NOMO-1 (cell line): ENCODE measurements around the gene GPX7.
A peak's percentile ranks its signal among the peaks of the same experiment; 100 is the strongest.

ENCODE experiments used
- DNase-seq, 2 experiments: peaks; one replicate each; lab custom pipeline; 2025; ENCODE audit not compliant: unreplicated experiment in 2 of 2; lab: John Stamatoyannopoulos, UW

GPX7 gene

DNA sequence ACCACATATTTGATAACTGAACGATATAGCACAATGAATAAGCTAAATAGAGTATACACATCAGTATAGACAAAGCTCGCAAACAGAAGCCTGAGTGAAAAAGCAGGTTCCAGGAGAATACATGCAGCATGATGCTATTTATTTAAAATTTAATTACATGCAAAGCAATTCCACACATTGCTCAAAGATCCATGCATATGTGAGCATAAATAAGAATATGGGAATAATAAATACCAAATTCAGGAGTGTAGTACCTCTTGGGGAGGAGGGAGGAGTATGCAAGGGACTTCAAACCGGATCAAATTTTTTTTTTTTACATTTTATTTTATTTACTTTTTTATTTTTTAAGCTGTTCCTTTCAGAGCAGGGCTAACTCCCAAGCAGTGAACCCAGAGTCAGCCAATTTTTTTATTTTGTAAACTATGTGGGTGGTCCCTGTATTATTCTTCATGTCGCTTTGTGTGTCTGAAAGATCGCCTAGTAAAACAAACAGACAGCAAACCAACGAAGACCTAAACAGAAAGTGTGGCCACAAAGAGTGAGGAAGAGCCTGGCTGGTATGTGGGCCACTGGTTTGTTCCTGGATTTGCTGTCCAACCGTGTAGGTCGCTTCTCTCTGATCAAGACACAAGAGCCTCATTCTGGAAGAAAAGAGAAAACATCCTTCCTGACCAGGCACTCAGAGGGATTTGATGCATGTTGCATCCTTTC lies 26.6 kb downstream of the GPX7 start:
- DNase-seq, result no peak

GRCh38 chr1:52629325-52629643 lies 27.1 kb downstream of the GPX7 start:
- DNase-seq, result no peak

DNA sequence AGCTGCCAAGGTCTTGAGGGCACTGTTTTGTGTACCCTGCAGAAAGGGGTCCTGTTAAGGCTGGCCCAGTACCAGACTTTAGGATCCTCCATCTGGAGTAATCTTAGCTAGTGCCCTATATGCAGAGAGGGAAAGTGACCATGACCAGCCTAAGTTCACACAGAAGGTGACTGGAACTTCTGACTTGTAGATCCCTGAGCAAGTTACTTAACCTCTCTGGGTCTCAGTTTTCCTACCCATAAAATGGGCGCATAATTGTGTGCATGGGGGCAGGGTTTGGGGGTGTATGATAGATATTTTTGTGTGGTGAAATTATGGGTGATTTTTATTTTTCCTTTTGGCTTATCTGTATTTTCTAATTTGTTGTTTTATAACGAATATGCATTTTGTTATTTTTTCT lies 27.5 kb downstream of the GPX7 start:
- no peak for DNase-seq

DNA sequence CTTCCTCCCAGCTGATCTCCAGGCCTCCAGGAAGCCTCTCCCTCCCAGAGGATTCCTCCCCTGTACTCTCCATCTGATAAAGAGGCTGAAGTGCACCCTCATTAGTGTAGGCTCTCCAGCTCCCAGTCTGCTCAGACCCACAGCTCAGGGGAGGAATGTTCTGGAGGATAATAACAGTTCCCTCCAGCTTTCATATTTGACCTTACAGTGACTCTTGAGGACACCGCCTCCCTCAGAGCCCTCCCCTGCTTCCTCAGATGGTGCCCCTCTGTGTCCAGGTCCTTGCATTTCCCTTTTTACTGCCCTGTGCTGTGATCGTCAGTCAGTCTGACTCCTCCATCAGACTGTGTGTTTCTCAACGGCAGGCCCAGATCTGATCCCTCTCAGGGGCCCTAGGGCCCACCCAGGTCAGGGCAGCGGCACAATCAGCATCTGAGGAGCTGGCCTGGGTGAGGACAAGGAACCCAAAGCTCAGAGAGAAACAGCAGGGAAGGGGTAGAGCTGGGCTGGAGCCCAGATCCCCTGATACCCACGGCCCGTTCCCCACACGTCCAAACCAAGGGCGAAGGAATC lies 29.7 kb downstream of the GPX7 start:
- DNase-seq, result peak; percentile 72 to 79

- DNase-seq, result peak; percentile 35 to 42
Observed at GRCh38 chr1:52632732-52633290, 30.6 kb downstream of the GPX7 start, which contains the start of gene SHISAL2A. SHISAL2A (plus strand) TSS chr1:52633168; CDS start chr1:52633494, 326 bp downstream.

GRCh38 chr1:52633291-52633754 lies 31.2 kb downstream of the GPX7 start:
- peak; percentile 21 to 44 for DNase-seq

GRCh38 chr1:52634111-52634510 lies 31.9 kb downstream of the GPX7 start:
- DNase-seq, result peak in 1 of 2 experiments; percentile 4

DNA sequence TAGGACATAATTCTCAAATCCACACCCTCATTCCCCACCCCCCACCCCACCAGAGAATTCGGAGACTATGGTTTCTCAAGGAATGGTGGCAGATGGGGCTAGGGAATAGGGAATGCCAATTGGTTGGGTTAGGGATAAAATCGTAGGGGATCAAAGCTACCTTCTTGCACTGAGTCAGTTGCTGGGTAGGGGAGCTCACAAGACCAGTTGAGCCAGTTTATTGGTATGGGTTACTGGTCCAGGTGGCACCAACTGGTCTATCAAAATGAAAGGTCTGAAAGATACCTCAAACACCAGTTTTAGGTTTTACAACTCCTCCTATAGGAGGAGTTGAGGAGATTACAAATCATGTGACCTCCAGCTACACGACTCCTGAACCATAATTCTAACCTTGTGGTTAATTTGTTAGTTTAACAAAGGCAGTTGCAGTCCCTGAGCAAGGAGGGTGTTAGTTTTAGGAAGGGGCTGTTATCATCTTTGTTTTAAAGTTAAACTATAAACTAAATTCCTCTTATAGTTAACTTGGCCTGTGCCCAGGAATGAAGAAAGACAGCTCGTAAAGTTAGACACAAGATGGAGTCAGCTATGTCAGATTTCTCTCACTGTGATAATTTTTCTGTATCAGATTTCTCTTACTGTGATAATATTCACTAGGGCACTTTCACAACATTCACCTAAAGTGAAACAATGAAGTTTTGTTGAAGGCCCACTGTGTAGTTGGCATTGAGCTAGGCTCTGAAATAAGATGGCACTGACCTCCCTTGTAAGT lies 33.3 kb downstream of the GPX7 start:
- DNase-seq, result peak; percentile 13 to 21

GRCh38 chr1:52636721-52637695 lies 34.8 kb downstream of the GPX7 start:
- DNase-seq, result peak; percentile 93 to 97

DNA sequence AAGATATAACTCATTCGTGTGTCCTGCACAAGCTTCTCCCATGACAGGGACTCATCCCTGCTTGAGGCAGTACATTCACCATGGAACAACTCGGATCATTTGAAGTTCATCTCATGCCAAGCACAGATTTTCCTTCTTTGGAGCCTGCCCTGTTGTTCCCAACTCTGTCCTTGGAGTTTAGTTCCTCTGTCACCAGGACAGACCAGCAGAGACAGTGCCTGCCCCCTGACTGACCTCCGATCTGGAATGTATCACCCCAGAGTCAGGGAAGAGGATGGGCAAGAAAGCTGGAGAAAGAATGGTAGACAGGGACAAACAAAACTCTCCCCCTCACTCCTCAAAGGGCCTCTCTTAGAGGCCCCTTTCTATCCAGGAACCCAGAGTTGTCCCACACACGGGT lies 35.8 kb downstream of the GPX7 start:
- no peak for DNase-seq

- DNase-seq, result no peak
Observed at GRCh38 chr1:52640697-52641096, 38.5 kb downstream of the GPX7 start.

GRCh38 chr1:52641307-52641706 lies 39.1 kb downstream of the GPX7 start:
- peak in 1 of 2 experiments; percentile 10 for DNase-seq

- DNase-seq, result no peak
Observed at GRCh38 chr1:52645261-52645660, 43.1 kb downstream of the GPX7 start.

GRCh38 chr1:52651904-52652303 lies 49.7 kb downstream of the GPX7 start:
- no peak for DNase-seq

GRCh38 chr1:52653207-52653849 lies 51.2 kb downstream of the GPX7 start:
- no peak for DNase-seq

DNA sequence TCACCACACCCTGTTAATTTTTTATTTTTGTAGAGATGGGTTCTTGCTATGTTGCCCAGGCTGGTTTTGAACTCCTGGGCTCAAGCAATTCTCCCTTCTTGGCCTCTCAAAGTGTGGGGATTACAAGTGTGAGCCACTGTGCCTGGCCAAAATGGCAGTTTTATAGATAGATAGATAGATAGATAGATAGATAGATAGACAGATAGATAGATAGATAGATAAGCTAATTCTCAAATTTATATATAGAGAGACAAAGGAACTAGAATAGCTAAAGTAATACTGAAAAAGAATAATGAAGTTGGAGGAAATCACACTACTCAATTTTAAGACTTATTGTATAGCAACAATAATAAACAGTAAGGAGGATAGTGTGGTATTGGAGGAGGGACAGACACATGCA lies 51.9 kb downstream of the GPX7 start:
- no peak for DNase-seq

- no peak for DNase-seq
Observed at GRCh38 chr1:52657702-52658101, 55.5 kb downstream of the GPX7 start.
